CD4-positive, alpha-beta T cell treated with Interleukin-6 at 100 ng/mL for 8 hours (primary cell): ENCODE measurements around the gene TVP23B.
"Not testable (repeated sequence)": the region's sequence is repeated elsewhere in the genome, so short reads cannot be mapped to it uniquely, and the experiment has no call there.

ENCODE experiments used
- DNase-seq: peaks from one replicate; pipeline ENCODE4 v3.0.0-alpha.2; 2020; ENCODE audit warnings: mixed read lengths, low spot score

The TVP23B gene

GRCh38 chr17:18791402-18791801 lies 10.4 kb downstream of the TVP23B start:
- not testable (repeated sequence) for DNase-seq

- not testable (repeated sequence) for DNase-seq
Measured at GRCh38 chr17:18794841-18795240, 13.9 kb downstream of the TVP23B start.

GRCh38 chr17:18796887-18797286 lies 15.9 kb downstream of the TVP23B start:
- DNase-seq, result not testable (repeated sequence)

GRCh38 chr17:18803458-18804245 lies 22.7 kb downstream of the TVP23B start:
- DNase-seq, result not testable (repeated sequence)

GRCh38 chr17:18815924-18816323 lies 34.9 kb downstream of the TVP23B start:
- not testable (repeated sequence) for DNase-seq

- peak; percentile 57 for DNase-seq
Measured at GRCh38 chr17:18816489-18817371, 35.7 kb downstream of the TVP23B start.

GRCh38 chr17:18821430-18821829 lies 40.4 kb downstream of the TVP23B start:
- not testable (repeated sequence) for DNase-seq

- DNase-seq, result not testable (repeated sequence)
Measured at GRCh38 chr17:18827613-18828012, 46.6 kb downstream of the TVP23B start.

GRCh38 chr17:18848501-18848900 lies 67.5 kb downstream of the TVP23B start:
- DNase-seq, result no peak

- no peak for DNase-seq
Measured at GRCh38 chr17:18850679-18851078, 69.7 kb downstream of the TVP23B start.

- DNase-seq, result no peak
Measured at GRCh38 chr17:18851201-18851600, 70.2 kb downstream of the TVP23B start.

- no peak for DNase-seq
Measured at GRCh38 chr17:18854956-18855355, 74.0 kb downstream of the TVP23B start.

- peak; percentile 90 for DNase-seq
Measured at GRCh38 chr17:18855831-18856569, 75.0 kb downstream of the TVP23B start.
